NCI-H510A treated with DMSO at 0.1 percent for 48 hours (cell line): Measurements from ENCODE around the gene FAM117A.
"Not testable (repeated sequence)": the region's sequence is repeated elsewhere in the genome, so short reads cannot be mapped to it uniquely, and the experiment has no call there.

Source experiments
- DNase-seq: peaks from one replicate; lab custom pipeline; 2025; lab: John Stamatoyannopoulos, UW

Gene FAM117A

DNA sequence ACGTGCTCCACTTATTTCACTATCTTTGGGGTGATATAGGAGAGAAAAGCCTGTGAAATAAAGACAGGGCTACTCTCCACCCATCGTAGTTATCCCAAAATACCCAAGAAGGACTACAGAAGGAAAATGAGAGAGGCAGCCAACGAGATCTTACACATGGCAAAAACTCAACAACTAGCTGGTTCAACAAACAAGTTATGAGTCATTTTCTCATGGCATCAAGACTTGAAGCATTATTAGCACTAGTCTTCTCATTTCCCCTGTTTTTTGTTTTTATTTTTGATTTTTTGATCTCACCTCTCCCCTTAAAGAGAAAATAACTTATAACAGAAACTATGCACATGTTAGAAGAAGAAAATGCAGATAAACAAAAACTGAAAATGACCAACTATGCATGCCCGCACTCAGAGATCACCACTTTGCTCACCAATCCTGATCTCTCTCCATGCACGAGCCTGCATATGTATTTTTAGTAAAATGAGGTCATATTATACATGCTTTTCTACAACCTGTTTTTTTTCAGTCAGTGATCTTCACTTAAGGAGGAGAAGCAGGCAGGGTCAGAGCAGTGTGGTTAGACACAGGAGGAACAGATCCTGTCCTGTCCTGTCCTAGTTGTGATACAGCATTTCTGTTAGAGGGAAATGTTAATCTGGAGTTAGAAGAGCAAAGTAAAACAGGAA lies 22.8 kb downstream of the FAM117A start:
- DNase-seq: no peak

- DNase-seq: peak; percentile 94
Observed at GRCh38 chr17:49739641-49740271, 24.2 kb downstream of the FAM117A start.

DNA sequence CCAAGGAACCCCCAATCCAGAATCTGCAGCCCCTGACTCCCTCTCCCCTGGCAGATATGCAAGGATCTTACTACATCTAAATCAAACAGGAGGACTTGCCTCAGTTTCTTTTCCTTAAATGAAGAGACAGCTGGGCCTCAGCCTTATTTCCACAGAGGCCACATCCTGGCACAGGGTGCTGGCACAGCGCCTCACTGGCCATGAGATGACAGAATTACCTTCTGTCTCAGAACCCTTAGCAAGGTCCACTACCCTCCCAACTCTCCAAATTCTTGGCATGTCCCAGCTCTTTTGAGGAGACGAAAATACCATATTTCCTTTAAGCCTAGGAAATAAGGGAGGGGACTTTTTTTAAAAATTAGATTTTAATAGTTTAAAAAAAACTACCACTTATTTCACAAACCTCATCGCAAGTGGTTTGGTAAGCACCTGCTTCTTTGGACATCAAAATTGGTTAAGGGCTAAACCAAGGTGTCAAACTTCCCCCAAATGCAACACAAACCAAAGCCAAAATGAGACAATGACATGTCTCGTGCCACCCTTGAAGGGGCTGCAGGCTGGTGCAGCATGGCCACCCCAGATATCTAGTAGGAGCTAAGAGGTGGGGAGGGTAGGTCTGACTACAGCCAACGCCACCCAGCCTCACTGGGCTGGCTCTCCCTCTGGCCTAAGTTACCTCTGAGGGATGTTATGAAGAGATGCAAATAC lies 25.3 kb downstream of the FAM117A start:
- DNase-seq: no peak

DNA sequence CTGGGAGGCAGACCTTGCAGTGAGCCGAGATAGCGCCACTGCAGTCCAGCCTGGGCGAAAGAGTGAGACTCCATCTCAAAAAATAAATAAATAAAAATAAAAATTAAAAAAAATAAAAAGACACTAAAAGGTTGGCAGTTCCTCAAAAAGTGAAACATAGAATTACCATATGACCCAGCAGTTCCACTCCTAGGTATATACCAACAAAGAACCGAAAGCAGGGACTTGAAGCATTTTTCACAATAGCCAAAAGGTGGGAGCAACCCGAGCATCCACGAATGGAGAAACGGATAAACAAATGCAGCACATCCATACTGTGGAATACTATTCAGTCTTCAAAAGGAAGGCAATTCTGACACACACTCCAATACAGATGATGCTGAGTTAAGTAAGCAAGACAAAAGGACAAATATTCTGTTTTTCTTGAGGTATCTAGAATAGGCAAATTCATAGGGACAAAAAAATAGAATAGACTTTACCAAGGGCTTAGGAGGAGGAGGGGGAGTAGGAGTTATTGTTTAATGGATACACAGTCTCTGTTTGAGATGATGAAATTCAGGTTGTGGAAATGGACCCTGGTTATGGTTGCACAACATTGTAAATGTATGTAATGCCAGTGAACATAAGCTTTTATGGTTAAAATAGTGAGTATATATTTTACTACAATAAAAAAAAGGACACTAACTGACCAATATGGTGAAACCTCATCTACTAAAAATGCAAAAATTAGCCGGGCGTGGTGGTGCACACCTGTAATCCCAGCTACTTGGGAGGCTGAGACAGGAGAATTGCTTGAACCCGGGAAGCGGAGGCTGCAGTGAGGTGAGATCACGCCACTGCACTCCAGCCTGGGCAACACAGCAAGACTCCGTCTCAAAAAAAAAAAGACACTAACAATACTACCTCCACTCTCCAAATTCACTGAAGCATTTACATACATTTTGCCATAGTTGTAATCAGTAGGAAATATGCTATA lies 29.1 kb downstream of the FAM117A start:
- DNase-seq: no peak

- no peak for DNase-seq
Observed at GRCh38 chr17:49731435-49731831, 32.5 kb downstream of the FAM117A start.

- no peak for DNase-seq
Observed at GRCh38 chr17:49730785-49731434, 33.0 kb downstream of the FAM117A start.

DNA sequence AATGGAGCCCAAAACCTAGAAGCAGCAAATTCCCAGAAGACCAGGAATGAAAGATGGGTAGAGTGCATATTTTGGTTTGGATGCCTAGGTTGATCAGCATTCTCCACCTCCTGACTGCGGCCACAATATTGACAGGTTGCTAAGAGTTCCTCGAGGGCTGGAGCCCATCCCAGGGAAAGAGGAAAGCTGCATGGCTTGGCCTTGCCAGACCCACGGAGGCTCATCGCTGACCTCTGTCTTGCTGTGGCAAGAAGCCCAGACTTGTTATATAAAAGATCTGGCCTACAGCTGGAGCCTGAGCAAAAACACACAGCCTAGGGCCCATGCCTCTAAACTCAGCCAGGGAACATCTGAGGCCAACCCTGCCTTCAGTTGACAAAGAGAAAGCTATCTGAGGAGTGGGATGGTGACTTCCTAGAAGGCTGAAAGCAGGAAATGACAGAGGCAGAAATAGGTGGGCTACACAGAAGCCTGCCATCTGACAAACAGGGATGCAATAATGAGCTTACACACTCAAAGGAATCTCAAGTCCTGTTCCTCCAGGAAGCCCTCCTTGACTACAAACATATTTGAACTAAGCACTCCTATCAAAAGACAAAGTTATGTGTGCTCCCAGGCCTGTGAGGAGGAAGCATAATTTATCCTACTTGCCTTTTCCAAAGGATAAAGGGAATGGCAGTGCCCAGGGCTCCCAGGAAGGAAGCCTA lies 33.7 kb downstream of the FAM117A start:
- DNase-seq: no peak

DNA sequence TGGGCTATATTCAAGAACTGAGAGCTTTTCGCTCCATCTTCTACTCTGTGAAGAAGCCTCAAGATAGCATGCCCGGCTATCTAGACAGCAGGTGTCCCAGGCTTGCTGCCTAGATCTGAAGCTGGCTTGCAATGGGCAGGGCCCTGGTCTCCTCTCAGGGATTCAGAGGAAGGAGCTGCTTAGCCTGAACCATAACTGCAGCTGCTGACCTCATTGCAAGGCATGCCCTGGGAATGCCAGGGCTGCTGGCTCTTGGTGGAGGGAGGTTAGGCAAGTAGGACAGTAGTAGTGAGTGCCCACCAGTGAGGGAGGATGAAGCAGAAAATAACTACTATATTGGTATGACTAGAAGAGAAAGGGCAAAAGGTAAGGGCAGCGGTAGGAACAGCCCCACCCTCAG lies 34.9 kb downstream of the FAM117A start:
- no peak for DNase-seq

DNA sequence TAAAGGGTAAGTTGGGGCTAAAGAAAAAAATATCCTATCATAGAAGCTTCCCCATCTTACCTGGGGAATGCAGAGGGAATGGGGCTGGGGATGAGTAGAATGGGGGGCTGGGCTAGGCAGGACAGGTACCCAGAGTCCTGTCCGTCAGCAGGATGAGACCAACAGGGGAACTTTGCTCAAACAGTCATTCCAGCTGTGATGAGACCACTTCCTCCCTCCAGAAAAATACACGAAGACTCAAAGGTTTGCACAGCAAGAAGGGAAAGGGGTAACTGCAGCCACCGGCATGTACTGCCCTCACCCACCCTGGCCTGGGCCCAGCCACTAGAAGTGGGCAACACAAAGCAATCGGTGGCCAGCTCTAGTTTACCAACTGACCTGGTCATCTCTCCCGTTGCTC lies 35.5 kb downstream of the FAM117A start:
- no peak for DNase-seq

- no peak for DNase-seq
Observed at GRCh38 chr17:49727380-49727779, 36.6 kb downstream of the FAM117A start.

- DNase-seq: no peak
Observed at GRCh38 chr17:49725452-49726130, 38.3 kb downstream of the FAM117A start.

DNA sequence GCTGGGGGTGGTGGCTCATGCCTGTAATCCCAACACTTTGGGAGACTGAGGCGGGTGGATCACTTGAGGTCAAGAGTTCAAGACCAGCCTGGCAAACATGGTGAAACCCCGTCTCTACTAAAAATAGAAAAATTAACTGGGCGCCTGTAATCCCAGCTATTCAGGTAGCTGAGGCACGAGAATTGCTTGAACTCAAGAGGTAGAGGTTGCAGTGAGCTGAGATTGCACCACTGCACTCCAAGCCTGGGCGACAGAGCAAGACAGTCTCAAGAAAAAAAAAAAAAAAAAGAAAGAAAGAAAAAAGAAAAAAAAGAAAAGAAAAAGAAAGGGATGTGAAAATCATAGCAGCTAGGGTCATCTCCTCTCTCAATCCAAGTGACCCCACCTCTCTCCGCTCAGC lies 39.4 kb downstream of the FAM117A start:
- DNase-seq: not testable (repeated sequence)

GRCh38 chr17:49723423-49723822 lies 40.5 kb downstream of the FAM117A start:
- no peak for DNase-seq

DNA sequence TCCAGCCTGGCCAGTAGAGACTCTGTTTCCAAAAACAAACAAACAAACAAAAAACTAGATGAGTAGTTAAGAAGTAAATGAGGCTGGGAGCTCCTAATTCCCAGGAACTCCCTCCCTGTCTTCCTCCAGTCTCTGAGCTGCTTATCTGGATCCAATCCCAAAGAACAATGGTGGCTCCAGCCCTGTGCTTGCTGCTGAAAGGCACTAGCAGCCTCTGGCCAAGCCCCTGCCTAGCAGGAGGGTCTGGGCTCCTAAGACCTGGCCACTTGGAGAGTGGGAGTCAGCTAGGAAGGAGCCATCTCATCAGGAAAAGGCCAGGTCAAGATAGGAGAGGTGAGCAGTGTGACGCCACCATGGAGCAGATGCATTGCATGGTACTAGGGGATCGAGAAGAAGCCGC lies 41.9 kb downstream of the FAM117A start:
- no peak for DNase-seq

DNA sequence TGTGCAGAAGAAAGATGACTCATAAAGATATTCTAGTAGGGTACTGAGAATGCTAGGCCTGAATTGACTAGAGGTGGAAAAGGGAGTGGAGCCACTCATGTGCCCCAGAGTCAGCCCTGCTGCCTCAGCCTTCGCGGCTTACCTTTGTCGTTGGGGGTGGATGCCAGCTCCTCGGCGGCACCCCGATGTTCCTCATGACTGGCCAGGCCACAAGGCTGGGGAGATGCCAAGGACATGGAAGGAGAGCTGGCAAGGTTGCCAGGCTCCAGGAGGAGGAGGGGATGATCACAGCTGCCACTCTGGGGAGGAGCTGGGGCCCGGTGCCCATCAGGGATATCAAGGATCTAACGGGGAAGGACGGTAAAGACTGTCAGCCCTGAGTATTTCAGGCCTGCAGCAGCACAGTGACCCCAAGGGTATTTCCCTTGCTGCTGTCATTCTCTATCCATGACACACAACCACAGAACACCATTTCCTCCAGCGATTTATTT lies 46.5 kb downstream of the FAM117A start:
- no peak for DNase-seq

DNA sequence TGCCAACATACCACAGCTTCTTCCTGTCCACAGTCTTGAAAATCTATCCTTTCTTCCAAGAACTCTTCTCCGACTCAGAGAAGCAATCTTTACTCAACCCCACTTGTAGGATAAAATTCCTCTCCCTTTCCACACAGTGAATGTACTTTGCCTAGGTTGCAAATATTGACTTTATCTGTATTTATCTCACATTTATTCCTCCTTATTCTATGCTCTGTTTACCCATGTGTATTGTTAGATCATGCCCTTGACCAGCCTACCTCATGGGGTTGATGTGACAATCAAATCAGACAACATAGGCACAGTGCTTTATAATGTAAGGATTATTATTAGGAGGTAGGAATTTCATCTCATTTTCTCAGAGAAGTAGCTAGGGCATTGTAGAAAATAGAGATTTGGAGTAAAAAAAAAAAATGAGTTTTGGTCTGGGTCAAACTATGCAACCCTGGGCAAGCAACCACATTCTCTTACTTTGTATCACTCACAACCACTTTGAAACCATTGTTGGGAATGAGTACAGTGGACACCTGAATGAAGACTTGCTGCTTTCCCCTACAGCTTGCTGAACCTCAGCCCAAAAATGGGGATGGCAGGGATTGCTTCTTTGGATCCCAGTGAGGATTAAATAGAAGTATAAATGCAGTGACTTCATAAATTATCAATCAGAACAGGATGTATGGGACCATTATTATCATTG lies 47.1 kb downstream of the FAM117A start:
- DNase-seq: no peak

DNA sequence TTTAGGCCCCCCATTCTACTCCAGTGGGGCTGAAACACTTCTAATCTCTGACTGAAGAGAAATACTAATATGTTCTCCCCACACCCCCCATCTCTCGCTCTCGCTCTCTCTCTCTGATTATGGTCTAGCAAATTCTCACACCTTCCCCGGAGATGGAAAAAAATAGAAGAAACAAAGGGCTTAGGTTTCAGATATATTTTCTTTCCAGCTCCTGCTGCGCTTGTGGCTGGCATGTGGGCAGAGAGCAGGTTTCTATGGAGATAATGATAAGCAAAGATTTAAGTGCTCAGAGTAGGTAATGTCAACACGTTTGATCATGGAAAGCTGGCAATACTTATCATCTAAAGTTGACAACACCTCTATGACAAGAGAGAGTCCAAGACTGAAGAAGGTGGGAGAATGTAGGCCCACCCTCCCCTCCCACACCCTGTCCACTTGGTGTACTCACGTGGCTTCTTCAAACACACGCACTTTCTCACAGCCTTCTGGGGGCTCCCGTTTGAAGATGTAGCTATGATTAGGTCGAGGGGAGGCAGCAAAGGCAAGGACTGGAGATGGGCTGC lies 48.1 kb downstream of the FAM117A start:
- DNase-seq: no peak

DNA sequence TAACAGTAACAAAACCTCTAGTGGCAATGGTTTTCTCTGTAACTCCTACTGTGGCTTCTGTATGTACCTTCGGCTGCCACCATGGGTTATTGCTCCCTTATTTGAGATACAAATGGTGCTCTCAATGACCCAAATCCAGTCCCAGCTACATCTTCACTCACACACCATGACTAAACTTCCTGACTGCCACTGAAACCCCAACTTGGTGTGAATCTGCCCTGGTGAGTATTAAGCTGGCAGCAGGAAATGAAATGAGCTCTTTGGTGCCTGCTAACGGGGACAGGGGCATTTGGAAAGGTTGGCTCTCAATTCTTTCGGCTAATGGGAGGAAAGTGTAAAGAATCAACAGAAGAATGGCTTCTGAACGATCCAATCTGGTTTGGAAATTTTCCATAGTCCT lies 48.7 kb downstream of the FAM117A start:
- DNase-seq: no peak

- no peak for DNase-seq
Observed at GRCh38 chr17:49708515-49709183, 55.3 kb downstream of the FAM117A start.
